Type B pancreatic cell (in vitro differentiated cells): ENCODE results near the gene TNFRSF18. TPM values are rescaled to one million over a fixed set of nuclear protein-coding genes. Genes with fewer than 3 reads are reported as not detected.

Experiments
- DNase-seq: peaks from one replicate; pipeline ENCODE4 v3.0.0; 2021; ENCODE audit warnings: mixed read lengths; ENCODE audit not compliant: unreplicated experiment; ENCODE audit errors: extremely low spot score
- H3K27ac Mint-ChIP-seq: 2 replicates; pipeline ENCODE4 v1.8.0; 2021; ENCODE audit warnings: mild to moderate bottlenecking, mixed read lengths
- H3K27me3 Mint-ChIP-seq: 2 replicates; pipeline ENCODE4 v1.8.0; 2021; ENCODE audit warnings: mixed read lengths
- H3K36me3 Mint-ChIP-seq: 2 replicates; pipeline ENCODE4 v1.8.0; 2021; ENCODE audit warnings: mixed read lengths
- H3K4me1 Mint-ChIP-seq: one replicate; pipeline ENCODE4 v1.8.0; 2021; ENCODE audit warnings: mixed read lengths; ENCODE audit not compliant: unreplicated experiment
- H3K4me3 Mint-ChIP-seq: 2 replicates; pipeline ENCODE4 v1.8.0; 2021; ENCODE audit warnings: mild to moderate bottlenecking, mixed read lengths
- H3K9me3 Mint-ChIP-seq: 2 replicates; pipeline ENCODE4 v1.8.0; 2021; ENCODE audit warnings: mixed read lengths
- CTCF ChIP-seq: fragments of 200-600 bp; sonication (generic); conservative IDR thresholded peaks from 2 replicates; pipeline ENCODE4 v1.5.0; 2021; ENCODE audit warnings: antibody characterized with exemption, mild to moderate bottlenecking
- total RNA-seq: library from RNA; stranded (reverse); gene quantifications from 2 replicates; pipeline ENCODE4 v1.2.1, GENCODE V29; 2021; ENCODE audit warnings: low replicate concordance

The TNFRSF18 gene
- total RNA-seq, 1 donor from 2014 or later: not detected

- Mint-ChIP-seq H3K36me3 (peaks cover 14% of the 10 kb centered on the region), H3K9me3 (no peaks in the 10 kb centered on the region), H3K27me3 (no peaks in the 10 kb centered on the region), H3K4me3 (no peak overlapping the region), H3K27ac (no peak overlapping the region), H3K4me1 (no peaks in the 10 kb centered on the region)
- no peak for DNase-seq
- no peak for TF ChIP-seq CTCF
Observed at GRCh38 chr1:1223321-1223720, 16.9 kb upstream of the TNFRSF18 start.

GRCh38 chr1:1222575-1223225 is 16.3 kb upstream of the TNFRSF18 start:
- Mint-ChIP-seq H3K4me1 (no peaks in the 10 kb centered on the region), H3K9me3 (no peaks in the 10 kb centered on the region), H3K36me3 (peaks cover 14% of the 10 kb centered on the region), H3K4me3 (no peak overlapping the region), H3K27me3 (no peaks in the 10 kb centered on the region), H3K27ac (no peak overlapping the region)
- no peak for TF ChIP-seq CTCF
- DNase-seq: no peak

DNA sequence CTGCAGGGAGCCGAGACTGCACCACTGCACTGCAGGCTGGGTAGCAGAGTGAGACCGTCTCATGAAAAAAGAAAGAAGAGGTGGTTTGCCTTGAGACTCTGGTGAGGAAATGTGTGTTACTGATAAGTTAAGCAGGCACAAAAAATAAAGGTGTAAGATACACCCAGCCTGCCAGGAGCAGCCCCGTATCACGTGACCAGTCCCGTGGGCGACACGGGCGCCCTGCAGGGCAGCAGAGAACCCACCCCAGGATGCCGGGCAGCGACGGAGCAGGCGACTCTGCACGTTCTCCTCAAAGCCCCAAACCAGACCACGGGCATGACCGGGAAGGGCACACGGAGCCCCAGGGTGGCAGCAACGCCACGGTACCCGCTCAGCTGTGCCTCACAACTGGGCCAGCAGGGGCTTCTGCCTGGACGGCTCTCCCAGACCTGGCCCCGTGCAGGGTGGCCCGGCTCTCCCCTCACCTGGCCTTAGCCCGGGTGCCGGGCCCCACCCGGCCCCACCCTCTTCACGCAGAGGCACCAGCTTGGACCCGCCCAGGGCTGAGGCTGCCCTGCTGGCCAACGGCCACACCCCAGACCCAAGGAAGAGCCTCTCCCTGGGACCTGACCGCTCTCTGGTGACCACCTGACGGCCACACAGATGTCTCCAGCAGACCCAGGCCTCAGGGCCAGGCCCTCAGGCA is 15.6 kb upstream of the TNFRSF18 start:
- peaks cover 14% of the 10 kb centered on the region for H3K36me3 Mint-ChIP-seq
- H3K27ac Mint-ChIP-seq: no peak overlapping the region
- H3K27me3 Mint-ChIP-seq: no peaks in the 10 kb centered on the region
- H3K9me3 Mint-ChIP-seq: no peaks in the 10 kb centered on the region
- H3K4me1 Mint-ChIP-seq: no peaks in the 10 kb centered on the region
- DNase-seq: no peak
- no peak for TF ChIP-seq CTCF
- no peak overlapping the region for H3K4me3 Mint-ChIP-seq

DNA sequence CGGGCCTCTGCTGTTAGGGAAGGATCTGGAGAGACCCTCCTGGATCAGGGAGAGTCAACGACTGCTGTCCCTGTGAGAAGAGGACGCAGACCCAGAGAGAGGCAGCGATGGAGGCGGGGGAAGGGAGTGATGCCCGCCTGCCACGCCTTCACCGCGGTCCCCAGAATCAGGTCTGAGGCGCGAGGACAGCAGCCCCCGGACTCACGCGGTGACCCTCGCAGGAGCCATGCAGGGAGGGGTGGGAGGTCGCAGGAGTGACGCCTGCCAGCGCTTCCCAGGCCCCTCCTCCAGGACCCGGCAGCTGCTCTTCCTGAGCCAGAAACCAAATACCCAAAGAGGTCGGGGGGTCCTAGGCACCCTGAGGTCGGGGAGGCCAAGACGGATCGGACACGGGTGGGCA is 13.8 kb upstream of the TNFRSF18 start:
- Mint-ChIP-seq H3K36me3 (peaks cover 10% of the 10 kb centered on the region), H3K4me1 (no peaks in the 10 kb centered on the region), H3K9me3 (no peaks in the 10 kb centered on the region), H3K27ac (no peak overlapping the region), H3K4me3 (no peak overlapping the region), H3K27me3 (no peaks in the 10 kb centered on the region)
- TF ChIP-seq CTCF: no peak
- DNase-seq: no peak

GRCh38 chr1:1219341-1219740 is 12.9 kb upstream of the TNFRSF18 start:
- Mint-ChIP-seq H3K27me3 (no peaks in the 10 kb centered on the region), H3K36me3 (peaks cover 10% of the 10 kb centered on the region), H3K4me1 (no peaks in the 10 kb centered on the region), H3K27ac (no peak overlapping the region), H3K4me3 (no peak overlapping the region), H3K9me3 (no peaks in the 10 kb centered on the region)
- no peak for TF ChIP-seq CTCF
- DNase-seq: no peak
